ENCODE measurements around the gene LMNA. TPM values are rescaled to one million over a fixed set of nuclear protein-coding genes. Genes with fewer than 3 reads are reported as not detected.

The LMNA gene
- total and polyA plus RNA-seq, 10 of the 15 experiments (the other 5 are each of a cell fraction or from before 2014, with no cell fraction given), result 0.42 to 334 (median 81.1) TPM

DNA sequence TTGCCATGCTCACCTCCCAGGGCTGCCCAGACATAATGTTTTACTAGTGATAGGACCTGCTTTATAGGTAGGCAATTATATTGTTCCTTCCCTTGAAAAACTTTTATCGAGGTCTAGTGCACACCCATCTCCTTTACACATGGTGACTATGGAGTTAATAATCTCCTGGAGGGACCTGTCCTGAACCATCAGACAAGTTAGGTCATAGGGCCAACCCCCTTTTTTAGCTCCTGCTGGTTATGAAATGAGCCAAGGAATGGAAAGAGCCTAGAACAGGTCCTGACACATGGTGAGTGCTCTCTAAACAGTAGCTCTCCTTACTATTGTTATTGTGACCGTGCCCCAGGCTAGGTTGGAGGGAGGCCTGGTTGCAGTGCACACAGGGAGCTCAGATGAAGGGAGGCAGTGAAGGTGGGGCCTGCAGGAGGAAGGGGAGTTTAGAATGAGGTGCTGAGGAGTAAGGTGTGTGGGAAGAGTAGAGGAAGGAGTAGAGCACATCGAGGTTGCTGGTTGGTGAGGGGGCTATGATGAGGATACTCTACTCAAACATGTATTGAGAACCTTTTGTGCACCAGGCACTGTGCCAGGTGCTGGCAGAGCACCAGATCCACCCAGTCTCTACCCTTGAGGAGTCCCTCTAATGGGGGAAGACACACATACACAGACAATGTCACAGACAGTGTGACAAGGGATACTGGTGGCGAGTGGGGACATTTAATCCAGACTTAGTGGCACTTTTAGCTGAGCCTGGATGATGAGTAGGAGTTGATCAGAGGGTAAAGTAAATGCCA, 14.1 kb upstream of the LMNA start:
- POLR2A ChIA-PET, result interaction anchor here (0.7 to 6.8 kb wide), 7 partner anchors 11 to 160 kb away, joined by 3 to 89 read pairs (median 6); partner anchors contain the start of gene LMNA
- H2AFZ ChIP-seq (ENCODE audit: control insufficient read depth, low read depth, low read length), result no peak overlapping the region

DNA sequence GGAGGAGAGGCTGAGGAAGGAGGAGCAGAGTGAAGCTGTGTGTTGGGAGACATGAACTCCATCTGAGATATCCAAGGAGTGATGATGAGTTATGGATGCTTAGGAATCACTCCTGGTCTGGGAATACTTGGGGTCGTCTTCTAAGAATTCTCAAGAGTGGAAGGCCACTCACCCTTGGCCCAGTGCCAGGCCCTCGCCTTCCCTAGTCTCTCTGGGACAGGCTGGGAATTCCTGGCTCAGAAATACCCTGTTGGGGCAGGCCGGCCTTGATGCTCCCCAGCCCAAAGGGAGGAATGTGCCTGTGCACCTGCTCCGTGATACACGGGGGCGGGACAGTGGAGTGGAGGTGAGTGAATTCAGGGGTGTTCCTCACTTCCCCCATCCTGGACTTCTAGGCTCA, 12.6 kb upstream of the LMNA start:
- 84% methylated on average over 6 of the region's 6 CpGs for WGBS (ENCODE audit: insufficient coverage, insufficient replicate concordance, low lambda C conversion rate, missing lambda C conversion rate)
- H3K79me2 ChIP-seq (ENCODE audit: control insufficient read depth, insufficient read depth, low read length), result no peaks in the 10 kb centered on the region; the same call in 1 of the 2 replicates
- no peak overlapping the region for H3K4me2 ChIP-seq (ENCODE audit: control insufficient read depth, insufficient read depth)
- H4K20me1 ChIP-seq (ENCODE audit: control insufficient read depth, insufficient read depth), result no peaks in the 10 kb centered on the region
- ChIA-PET POLR2A (interaction anchor here (1.5 to 6.1 kb wide), 3 partner anchors 13 to 28 kb away, joined by 5 to 128 read pairs (median 25); partner anchors contain the start of gene LMNA), RAD21 (ENCODE audit: unreplicated experiment) (interaction anchor here (0.6 to 22.4 kb wide), 2 partner anchors 20 to 178 kb away, joined by 4 to 695 read pairs; partner anchors contain the start of gene LMNA), CTCF (interaction anchor here (0.6 to 21.5 kb wide), 3 partner anchors 10 to 22 kb away, joined by 3 to 1294 read pairs (median 5); partner anchors contain the start of gene LMNA), SMC1A (ENCODE audit: uncharacterized antibody, unreplicated experiment) (interaction anchor here (23.8 kb wide), 1 partner anchor 22 kb away, joined by 874 read pairs; the partner anchor contains the start of gene LMNA)
- no peaks in the 10 kb centered on the region for H3K9me3 ChIP-seq (replicated peaks; ENCODE audit: control insufficient read depth, insufficient read depth, low read length)
- no peak overlapping the region for H3K4me3 ChIP-seq
- no peaks in the 10 kb centered on the region for H3K36me3 ChIP-seq (ENCODE audit: control insufficient read depth in 2 of 2, insufficient read depth in 2 of 2, low read length in 1 of 2)
- no peak for DNase-seq (ENCODE audit: low read depth, low spot score)
- intact Hi-C loops (cut with micrococcal nuclease; ENCODE audit: unreplicated experiment) (no loop called here), in situ Hi-C loops (cut with MboI) (no loop called here)
- no peaks in the 10 kb centered on the region for H3K27me3 ChIP-seq (replicated peaks in 1 of 2; ENCODE audit: control insufficient read depth in 2 of 2, insufficient read depth in 2 of 2, low read length in 1 of 2)
- H3K27ac ChIP-seq (ENCODE audit: control insufficient read depth, insufficient read depth), result no peak overlapping the region
- peaks cover 51% of the 10 kb centered on the region for H3K4me1 ChIP-seq (ENCODE audit: control insufficient read depth, insufficient read depth, low read length)
- no peak overlapping the region for H3K9ac ChIP-seq (ENCODE audit: control insufficient read depth, insufficient read depth, low read length)
- FAIRE-seq, result no peak
- no peak overlapping the region for H2AFZ ChIP-seq (ENCODE audit: control insufficient read depth, low read depth, low read length)
- no peak for ATAC-seq
- BruUV-seq (replicated peaks), result no TSS peak
- TF ChIP-seq TARDBP (IDR thresholded peaks at IDR 0.05; ENCODE audit: borderline replicate concordance) (no peak), JUNB (IDR thresholded peaks at IDR 0.05) (no peak), CREM (IDR thresholded peaks at IDR 0.05; ENCODE audit: low read depth) (no peak), TCF12 (IDR thresholded peaks at IDR 0.05; ENCODE audit: low read depth, low read length) (no peak), NR2F1 (conservative IDR thresholded peaks at IDR 0.05) (no peak), POU2F2 (IDR thresholded peaks at IDR 0.05; ENCODE audit: borderline replicate concordance, low read depth, low read length) (no peak)
- TF ChIP-seq, protein P1, sequence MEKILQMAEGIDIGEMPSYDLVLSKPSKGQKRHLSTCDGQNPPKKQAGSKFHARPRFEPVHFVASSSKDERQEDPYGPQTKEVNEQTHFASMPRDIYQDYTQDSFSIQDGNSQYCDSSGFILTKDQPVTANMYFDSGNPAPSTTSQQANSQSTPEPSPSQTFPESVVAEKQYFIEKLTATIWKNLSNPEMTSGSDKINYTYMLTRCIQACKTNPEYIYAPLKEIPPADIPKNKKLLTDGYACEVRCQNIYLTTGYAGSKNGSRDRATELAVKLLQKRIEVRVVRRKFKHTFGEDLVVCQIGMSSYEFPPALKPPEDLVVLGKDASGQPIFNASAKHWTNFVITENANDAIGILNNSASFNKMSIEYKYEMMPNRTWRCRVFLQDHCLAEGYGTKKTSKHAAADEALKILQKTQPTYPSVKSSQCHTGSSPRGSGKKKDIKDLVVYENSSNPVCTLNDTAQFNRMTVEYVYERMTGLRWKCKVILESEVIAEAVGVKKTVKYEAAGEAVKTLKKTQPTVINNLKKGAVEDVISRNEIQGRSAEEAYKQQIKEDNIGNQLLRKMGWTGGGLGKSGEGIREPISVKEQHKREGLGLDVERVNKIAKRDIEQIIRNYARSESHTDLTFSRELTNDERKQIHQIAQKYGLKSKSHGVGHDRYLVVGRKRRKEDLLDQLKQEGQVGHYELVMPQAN (conservative IDR thresholded peaks at IDR 0.05), result no peak
- TF ChIP-seq, protein P2, sequence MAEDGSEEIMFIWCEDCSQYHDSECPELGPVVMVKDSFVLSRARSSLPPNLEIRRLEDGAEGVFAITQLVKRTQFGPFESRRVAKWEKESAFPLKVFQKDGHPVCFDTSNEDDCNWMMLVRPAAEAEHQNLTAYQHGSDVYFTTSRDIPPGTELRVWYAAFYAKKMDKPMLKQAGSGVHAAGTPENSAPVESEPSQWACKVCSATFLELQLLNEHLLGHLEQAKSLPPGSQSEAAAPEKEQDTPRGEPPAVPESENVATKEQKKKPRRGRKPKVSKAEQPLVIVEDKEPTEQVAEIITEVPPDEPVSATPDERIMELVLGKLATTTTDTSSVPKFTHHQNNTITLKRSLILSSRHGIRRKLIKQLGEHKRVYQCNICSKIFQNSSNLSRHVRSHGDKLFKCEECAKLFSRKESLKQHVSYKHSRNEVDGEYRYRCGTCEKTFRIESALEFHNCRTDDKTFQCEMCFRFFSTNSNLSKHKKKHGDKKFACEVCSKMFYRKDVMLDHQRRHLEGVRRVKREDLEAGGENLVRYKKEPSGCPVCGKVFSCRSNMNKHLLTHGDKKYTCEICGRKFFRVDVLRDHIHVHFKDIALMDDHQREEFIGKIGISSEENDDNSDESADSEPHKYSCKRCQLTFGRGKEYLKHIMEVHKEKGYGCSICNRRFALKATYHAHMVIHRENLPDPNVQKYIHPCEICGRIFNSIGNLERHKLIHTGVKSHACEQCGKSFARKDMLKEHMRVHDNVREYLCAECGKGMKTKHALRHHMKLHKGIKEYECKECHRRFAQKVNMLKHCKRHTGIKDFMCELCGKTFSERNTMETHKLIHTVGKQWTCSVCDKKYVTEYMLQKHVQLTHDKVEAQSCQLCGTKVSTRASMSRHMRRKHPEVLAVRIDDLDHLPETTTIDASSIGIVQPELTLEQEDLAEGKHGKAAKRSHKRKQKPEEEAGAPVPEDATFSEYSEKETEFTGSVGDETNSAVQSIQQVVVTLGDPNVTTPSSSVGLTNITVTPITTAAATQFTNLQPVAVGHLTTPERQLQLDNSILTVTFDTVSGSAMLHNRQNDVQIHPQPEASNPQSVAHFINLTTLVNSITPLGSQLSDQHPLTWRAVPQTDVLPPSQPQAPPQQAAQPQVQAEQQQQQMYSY (CRISPR knock-in tag; IDR thresholded peaks at IDR 0.05), result no peak

More for the DNA sequence above, 14.1 kb upstream of the LMNA start:
- H3K27me3 ChIP-seq (replicated peaks in 1 of 2; ENCODE audit: control insufficient read depth in 2 of 2, insufficient read depth in 2 of 2, low read length in 1 of 2), result no peaks in the 10 kb centered on the region
- no peak overlapping the region for H3K9ac ChIP-seq (ENCODE audit: control insufficient read depth, insufficient read depth, low read length)
- WGBS (ENCODE audit: insufficient coverage, insufficient replicate concordance, low lambda C conversion rate, missing lambda C conversion rate), result 88% methylated on average over 4 of the region's 4 CpGs
- no peak overlapping the region for H3K4me2 ChIP-seq (ENCODE audit: control insufficient read depth, insufficient read depth)
- no peaks in the 10 kb centered on the region for H3K36me3 ChIP-seq (ENCODE audit: control insufficient read depth in 2 of 2, insufficient read depth in 2 of 2, low read length in 1 of 2)
- DNase-seq (ENCODE audit: low read depth, low spot score) (no peak), ATAC-seq (no peak), FAIRE-seq (no peak)
- RAD21 ChIA-PET (ENCODE audit: unreplicated experiment), result interaction anchor here (0.5 to 22.4 kb wide), 4 partner anchors 9 to 117 kb away, joined by 3 to 695 read pairs (median 4); partner anchors contain the start of gene LMNA
- BruUV-seq (replicated peaks), result no TSS peak
- no peaks in the 10 kb centered on the region for H3K9me3 ChIP-seq (replicated peaks; ENCODE audit: control insufficient read depth, insufficient read depth, low read length)
- H3K4me3 ChIP-seq, result no peak overlapping the region
- H3K27ac ChIP-seq (ENCODE audit: control insufficient read depth, insufficient read depth), result no peak overlapping the region
- TF ChIP-seq TARDBP (IDR thresholded peaks at IDR 0.05; ENCODE audit: borderline replicate concordance), result no peak
- TF ChIP-seq HDGF (IDR thresholded peaks at IDR 0.05), result 0 out of 2 replicates have a peak, but pooled peaks have one; percentile 58
- H3K79me2 ChIP-seq (ENCODE audit: control insufficient read depth, insufficient read depth, low read length), result peaks cover 2% of the 10 kb centered on the region; the same call in 1 of the 2 replicates
- SMC1A ChIA-PET (ENCODE audit: uncharacterized antibody, unreplicated experiment), result interaction anchor here (0.6 to 23.8 kb wide), 5 partner anchors 9 to 59 kb away, joined by 3 to 874 read pairs (median 3); partner anchors contain the start of gene LMNA
- intact Hi-C loops (cut with micrococcal nuclease; ENCODE audit: unreplicated experiment) (no loop called here), in situ Hi-C loops (cut with MboI) (no loop called here)
- peaks cover 58% of the 10 kb centered on the region for H3K4me1 ChIP-seq (ENCODE audit: control insufficient read depth, insufficient read depth, low read length)
- no peaks in the 10 kb centered on the region for H4K20me1 ChIP-seq (ENCODE audit: control insufficient read depth, insufficient read depth)
- CTCF ChIA-PET, result interaction anchor here (1.0 to 21.5 kb wide), 4 partner anchors 8 to 219 kb away, joined by 3 to 1294 read pairs (median 13); partner anchors contain the start of gene LMNA

Measured in GM12878 (cell line).